ENCODE data around the gene PGAM5. TPM values are rescaled to one million over a fixed set of nuclear protein-coding genes. Genes with fewer than 3 reads are reported as not detected.
"Not testable (repeated sequence)": the region's sequence is repeated elsewhere in the genome, so short reads cannot be mapped to it uniquely, and the experiment has no call there.

PGAM5 gene
- total and polyA plus RNA-seq, 2 of the 4 experiments (the other 2 are of a cell fraction), result 25.2 to 37.8 TPM

DNA sequence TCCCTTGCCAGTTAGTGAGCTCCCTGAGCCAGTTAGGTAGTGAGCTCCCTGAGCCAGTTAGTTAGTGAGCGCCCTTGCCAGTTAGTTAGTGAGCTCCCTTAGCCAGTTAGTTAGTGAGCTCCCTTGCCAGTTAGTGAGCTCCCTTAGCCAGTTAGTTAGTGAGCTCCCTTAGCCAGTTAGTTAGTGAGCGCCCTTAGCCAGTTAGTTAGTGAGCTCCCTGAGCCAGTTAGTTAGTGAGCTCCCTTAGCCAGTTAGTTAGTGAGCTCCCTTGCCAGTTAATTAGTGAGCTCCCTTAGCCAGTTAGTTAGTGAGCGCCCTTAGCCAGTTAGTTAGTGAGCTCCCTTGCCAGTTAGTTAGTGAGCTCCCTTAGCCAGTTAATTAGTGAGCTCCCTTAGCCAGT lies 18.6 kb upstream of the PGAM5 start:
- CTCF ChIA-PET, result not testable (repeated sequence)

DNA sequence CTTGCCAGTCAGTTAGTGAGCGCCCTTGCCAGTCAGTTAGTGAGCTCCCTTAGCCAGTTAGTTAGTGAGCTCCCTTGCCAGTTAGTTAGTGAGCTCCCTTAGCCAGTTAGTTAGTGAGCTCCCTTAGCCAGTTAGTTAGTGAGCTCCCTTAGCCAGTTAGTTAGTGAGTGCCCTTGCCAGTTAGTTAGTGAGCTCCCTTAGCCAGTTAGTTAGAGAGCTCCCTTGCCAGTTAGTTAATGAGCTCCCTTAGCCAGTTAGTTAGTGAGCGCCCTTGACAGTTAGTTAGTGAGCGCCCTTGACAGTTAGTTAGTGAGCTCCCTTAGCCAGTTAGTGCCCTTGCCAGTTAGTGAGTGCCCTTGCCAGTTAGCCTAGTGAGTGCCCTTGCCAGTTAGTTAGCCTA lies 15.8 kb upstream of the PGAM5 start:
- H2AK5ac ChIP-seq (ENCODE audit: low read depth, low read length); H2BK15ac ChIP-seq (ENCODE audit: low read depth, low read length); H2BK20ac ChIP-seq (ENCODE audit: low read depth, low read length); H2BK5ac ChIP-seq (ENCODE audit: low read depth, low read length, poor library complexity, severe bottlenecking); ATAC-seq (ENCODE audit: low read depth); dilution Hi-C loops (cut with HindIII; ENCODE audit: low sequenced_read_pairs, unreplicated experiment); H3K4me2 ChIP-seq (ENCODE audit: low read depth, low read length); H3K4me3 ChIP-seq (ENCODE audit: insufficient read depth, low read depth, low read length); CTCF ChIA-PET; H3K23ac ChIP-seq (ENCODE audit: low read depth, low read length); H2AK9ac ChIP-seq (replicated peaks; ENCODE audit: low read depth, low read length, poor library complexity); H3K9me1 ChIP-seq (ENCODE audit: insufficient read depth, low read length); H3K18ac ChIP-seq (ENCODE audit: low read depth, low read length); H2BK120ac ChIP-seq (ENCODE audit: low read depth, low read length); H2AFZ ChIP-seq (replicated peaks; ENCODE audit: low read length, poor library complexity); intact Hi-C loops (cut with micrococcal nuclease); BruUV-seq (replicated peaks); POLR2A ChIA-PET (ENCODE audit: unreplicated experiment); H3K9ac ChIP-seq (ENCODE audit: low read depth, low read length); H3K79me1 ChIP-seq (ENCODE audit: low read depth in 1 of 2, low read length in 2 of 2); H3K9me3 ChIP-seq (ENCODE audit: control insufficient read depth, insufficient read depth, low read length); H4K5ac ChIP-seq (ENCODE audit: low read depth, low read length); H4K20me1 ChIP-seq (ENCODE audit: insufficient read depth, low read length); H3K14ac ChIP-seq (replicated peaks; ENCODE audit: low read depth, low read length); H3K27me3 ChIP-seq (ENCODE audit: control insufficient read depth, insufficient read depth, low read length); in situ Hi-C loops (cut with MboI; ENCODE audit: low sequenced_read_pairs); DNase-seq; H3K4me1 ChIP-seq (ENCODE audit: control insufficient read depth, insufficient read depth, low read length); H3K27ac ChIP-seq (ENCODE audit: insufficient read depth, low read length); H4K91ac ChIP-seq (ENCODE audit: insufficient read depth, low read depth, low read length); H3K4ac ChIP-seq (ENCODE audit: low read depth, low read length); H3K56ac ChIP-seq (ENCODE audit: extremely low read depth, insufficient read depth, low read length); H4K8ac ChIP-seq (ENCODE audit: low read depth in 2 of 2, low read length in 2 of 2): not testable (repeated sequence)
- WGBS, 2 experiments (ENCODE audit: extremely low coverage in 2 of 2, insufficient read length in 1 of 2), result 100% methylated on average over 2 of the region's 3 CpGs; no CpG with 5 or more reads in 1 of the 2 experiments
- H3K36me3 ChIP-seq (ENCODE audit: control insufficient read depth, insufficient read depth, low read length), result peaks cover 24% of the 10 kb centered on the region

More for the DNA sequence above, 18.6 kb upstream of the PGAM5 start:
- H3K4ac ChIP-seq (ENCODE audit: low read depth, low read length); ATAC-seq (ENCODE audit: low read depth); DNase-seq; H4K91ac ChIP-seq (ENCODE audit: insufficient read depth, low read depth, low read length); H3K4me3 ChIP-seq (ENCODE audit: insufficient read depth, low read depth, low read length); H3K4me2 ChIP-seq (ENCODE audit: low read depth, low read length); H3K9me3 ChIP-seq (ENCODE audit: control insufficient read depth, insufficient read depth, low read length); H2BK5ac ChIP-seq (ENCODE audit: low read depth, low read length, poor library complexity, severe bottlenecking); H3K18ac ChIP-seq (ENCODE audit: low read depth, low read length); H3K27me3 ChIP-seq (ENCODE audit: control insufficient read depth, insufficient read depth, low read length); H3K27ac ChIP-seq (ENCODE audit: insufficient read depth, low read length); H3K9ac ChIP-seq (ENCODE audit: low read depth, low read length); H2AK9ac ChIP-seq (replicated peaks; ENCODE audit: low read depth, low read length, poor library complexity); H3K79me1 ChIP-seq (ENCODE audit: low read depth in 1 of 2, low read length in 2 of 2); H3K4me1 ChIP-seq (ENCODE audit: control insufficient read depth, insufficient read depth, low read length); H2BK20ac ChIP-seq (ENCODE audit: low read depth, low read length); H4K8ac ChIP-seq (ENCODE audit: low read depth in 2 of 2, low read length in 2 of 2); BruUV-seq (replicated peaks); intact Hi-C loops (cut with micrococcal nuclease); H2AK5ac ChIP-seq (ENCODE audit: low read depth, low read length); H2AFZ ChIP-seq (replicated peaks; ENCODE audit: low read length, poor library complexity); POLR2A ChIA-PET (ENCODE audit: unreplicated experiment); H3K9me1 ChIP-seq (ENCODE audit: insufficient read depth, low read length); H4K5ac ChIP-seq (ENCODE audit: low read depth, low read length); in situ Hi-C loops (cut with MboI; ENCODE audit: low sequenced_read_pairs); dilution Hi-C loops (cut with HindIII; ENCODE audit: low sequenced_read_pairs, unreplicated experiment); H2BK15ac ChIP-seq (ENCODE audit: low read depth, low read length); H3K56ac ChIP-seq (ENCODE audit: extremely low read depth, insufficient read depth, low read length); H2BK120ac ChIP-seq (ENCODE audit: low read depth, low read length); H3K23ac ChIP-seq (ENCODE audit: low read depth, low read length); H3K14ac ChIP-seq (replicated peaks; ENCODE audit: low read depth, low read length); H4K20me1 ChIP-seq (ENCODE audit: insufficient read depth, low read length): not testable (repeated sequence)
- WGBS, 2 experiments (ENCODE audit: extremely low coverage in 2 of 2, insufficient read length in 1 of 2), result no CpG with 5 or more reads among the region's 3 CpGs
- peaks cover 15% of the 10 kb centered on the region for H3K36me3 ChIP-seq (ENCODE audit: control insufficient read depth, insufficient read depth, low read length)
